ENCODE measurements around the gene NSG1. TPM values are rescaled to one million over a fixed set of nuclear protein-coding genes. Genes with fewer than 3 reads are reported as not detected.
"Not testable (repeated sequence)": the region's sequence is repeated elsewhere in the genome, so short reads cannot be mapped to it uniquely, and the experiment has no call there.

Gene NSG1
- total and polyA plus RNA-seq, 7 experiments from 2014 or later, result 0.53 to 24.5 (median 19.5) TPM

GRCh38 chr4:4344915-4345527 is 41.9 kb upstream of the NSG1 start:
- ATAC-seq, result no peak
- H3K4me3 ChIP-seq (ENCODE audit: low read length), result no peak overlapping the region
- no peaks in the 10 kb centered on the region for H3K9me3 ChIP-seq (ENCODE audit: control insufficient read depth in 2 of 3, low read length in 3 of 3)
- peaks cover 0 to 17% (median 3%) of the 10 kb centered on the region in 5 donors for H3K36me3 Mint-ChIP-seq
- CTCF ChIA-PET, result interaction anchor here (0.6 to 1.6 kb wide), 3 partner anchors 42 to 97 kb away, joined by 3 to 4 read pairs (median 3); partner anchors contain the start of gene TMEM128
- no peaks in the 10 kb centered on the region for H3K27me3 ChIP-seq (ENCODE audit: control insufficient read depth in 2 of 2, insufficient read depth in 2 of 2, low read length in 2 of 2)
- intact Hi-C loops (cut with micrococcal nuclease), result no loop called here
- no peaks in the 10 kb centered on the region for H3K27me3 Mint-ChIP-seq
- H3K9me3 Mint-ChIP-seq, result peaks cover 0 to 23% (median 3%) of the 10 kb centered on the region in 11 donors
- DNase-seq, result no peak
- H3K27ac Mint-ChIP-seq, result peak overlapping the region in 6 of 9 donors; percentile 8 to 70 (median 14)
- H3K4me1 Mint-ChIP-seq, result peaks cover 11 to 56% (median 29%) of the 10 kb centered on the region in 7 donors
- H3K27ac ChIP-seq (ENCODE audit: low read depth, low read length), result no peak overlapping the region
- H3K4me3 Mint-ChIP-seq, result no peak overlapping the region
- no peaks in the 10 kb centered on the region for H3K36me3 ChIP-seq (ENCODE audit: control insufficient read depth in 2 of 3, insufficient read depth in 3 of 3, low read length in 3 of 3)
- POLR2A ChIA-PET, result interaction anchor here (1.0 to 1.1 kb wide), 2 partner anchors 7 to 97 kb away, joined by 3 to 4 read pairs; partner anchors contain the start of gene TMEM128
- peaks cover 5 to 13% of the 10 kb centered on the region in 2 donors for H3K4me1 ChIP-seq (ENCODE audit: control insufficient read depth in 2 of 2, insufficient read depth in 2 of 2, low read length in 2 of 2)

GRCh38 chr4:4347585-4347984 is 39.3 kb upstream of the NSG1 start:
- DNase-seq (no peak), ATAC-seq (no peak)
- H3K27ac Mint-ChIP-seq, result peak overlapping the region; percentile 43 to 97 (median 85)
- ChIA-PET POLR2A (interaction anchor here (0.7 to 1.6 kb wide), 4 partner anchors 12 to 102 kb away, joined by 3 to 4 read pairs (median 4); partner anchors contain the start of gene NSG1), CTCF (interaction anchor here (1.4 kb wide), 1 partner anchor 11 kb away, joined by 5 read pairs; no protein-coding TSS in a partner anchor)
- H3K9me3 Mint-ChIP-seq, result peaks cover 0 to 23% (median 3%) of the 10 kb centered on the region in 11 donors
- Histone ChIP-seq H3K27ac (ENCODE audit: low read depth, low read length) (no peak overlapping the region), H3K27me3 (ENCODE audit: control insufficient read depth in 2 of 2, insufficient read depth in 2 of 2, low read length in 2 of 2) (no peaks in the 10 kb centered on the region), H3K9me3 (ENCODE audit: control insufficient read depth in 2 of 3, low read length in 3 of 3) (no peaks in the 10 kb centered on the region), H3K4me3 (ENCODE audit: low read length) (no peak overlapping the region), H3K36me3 (ENCODE audit: control insufficient read depth in 2 of 3, insufficient read depth in 3 of 3, low read length in 3 of 3) (no peaks in the 10 kb centered on the region), H3K4me1 (ENCODE audit: control insufficient read depth in 2 of 2, insufficient read depth in 2 of 2, low read length in 2 of 2) (peaks cover 5 to 13% of the 10 kb centered on the region in 2 donors)
- H3K4me3 Mint-ChIP-seq, result peak overlapping the region in 5 of 10 donors; percentile 16 to 81 (median 30)
- intact Hi-C loops (cut with micrococcal nuclease), result no loop called here
- no peaks in the 10 kb centered on the region for H3K27me3 Mint-ChIP-seq
- peaks cover 0 to 18% (median 3%) of the 10 kb centered on the region in 5 donors for H3K36me3 Mint-ChIP-seq
- peaks cover 11 to 54% (median 29%) of the 10 kb centered on the region in 7 donors for H3K4me1 Mint-ChIP-seq

- peak overlapping the region; percentile 71 to 97 (median 86) for H3K27ac Mint-ChIP-seq
- peak; percentile 84 for ATAC-seq
- ChIA-PET POLR2A (interaction anchor here (0.7 to 2.3 kb wide), 10 partner anchors 9 to 101 kb away, joined by 3 to 7 read pairs (median 3); partner anchors contain the start of genes NSG1 and TMEM128), CTCF (interaction anchor here (0.6 to 1.4 kb wide), 5 partner anchors 10 to 46 kb away, joined by 3 to 5 read pairs (median 3); no protein-coding TSS in a partner anchor)
- H3K9me3 ChIP-seq (ENCODE audit: control insufficient read depth in 2 of 3, low read length in 3 of 3); H3K4me3 ChIP-seq (ENCODE audit: low read length); H3K36me3 ChIP-seq (ENCODE audit: control insufficient read depth in 2 of 3, insufficient read depth in 3 of 3, low read length in 3 of 3); H3K27me3 Mint-ChIP-seq; H3K27ac ChIP-seq (ENCODE audit: low read depth, low read length); H3K27me3 ChIP-seq (ENCODE audit: control insufficient read depth in 2 of 2, insufficient read depth in 2 of 2, low read length in 2 of 2): not testable (repeated sequence)
- H3K4me1 ChIP-seq (ENCODE audit: control insufficient read depth in 2 of 2, insufficient read depth in 2 of 2, low read length in 2 of 2), result peaks cover 5 to 13% of the 10 kb centered on the region in 2 donors
- H3K4me3 Mint-ChIP-seq, result peak overlapping the region; percentile 46 to 82 (median 68)
- peak in 7 of 9 donors; percentile 33 to 82 (median 72) for DNase-seq
- H3K36me3 Mint-ChIP-seq, result peaks cover 0 to 18% (median 3%) of the 10 kb centered on the region in 5 donors
- peaks cover 0 to 23% (median 3%) of the 10 kb centered on the region in 11 donors for H3K9me3 Mint-ChIP-seq
- intact Hi-C loops (cut with micrococcal nuclease), result loop anchor here in 1 of 2 donors (1.0 kb wide), 4 partner anchors 13 to 194 kb away; partner anchors contain the start of genes LYAR, STX18 and ZBTB49
- H3K4me1 Mint-ChIP-seq, result peaks cover 7 to 46% (median 29%) of the 10 kb centered on the region in 7 donors
These were observed 38.3 kb upstream of the NSG1 start for GRCh38 chr4:4348585-4348984.

- CTCF ChIA-PET, result no interaction called here
- peaks cover 7 to 42% (median 29%) of the 10 kb centered on the region in 7 donors for H3K4me1 Mint-ChIP-seq
- Histone ChIP-seq H3K36me3 (ENCODE audit: control insufficient read depth in 2 of 3, insufficient read depth in 3 of 3, low read length in 3 of 3) (no peaks in the 10 kb centered on the region), H3K9me3 (ENCODE audit: control insufficient read depth in 2 of 3, low read length in 3 of 3) (no peaks in the 10 kb centered on the region), H3K4me1 (ENCODE audit: control insufficient read depth in 2 of 2, insufficient read depth in 2 of 2, low read length in 2 of 2) (peaks cover 5 to 13% of the 10 kb centered on the region in 2 donors), H3K27ac (ENCODE audit: low read depth, low read length) (no peak overlapping the region), H3K27me3 (ENCODE audit: control insufficient read depth in 2 of 2, insufficient read depth in 2 of 2, low read length in 2 of 2) (no peaks in the 10 kb centered on the region), H3K4me3 (ENCODE audit: low read length) (no peak overlapping the region)
- H3K4me3 Mint-ChIP-seq, result no peak overlapping the region
- ATAC-seq, result no peak
- peaks cover 0 to 18% (median 3%) of the 10 kb centered on the region in 5 donors for H3K36me3 Mint-ChIP-seq
- POLR2A ChIA-PET, result interaction anchor here (0.9 to 2.3 kb wide), 2 partner anchors 16 to 102 kb away, joined by 6 to 7 read pairs; partner anchors contain the start of gene TMEM128
- no peak for DNase-seq
- peaks cover 0 to 3% (median 0%) of the 10 kb centered on the region in 5 donors for H3K27me3 Mint-ChIP-seq
- peak overlapping the region in 2 of 9 donors; percentile 84 to 86 for H3K27ac Mint-ChIP-seq
- intact Hi-C loops (cut with micrococcal nuclease), result no loop called here
- H3K9me3 Mint-ChIP-seq, result peaks cover 0 to 23% (median 3%) of the 10 kb centered on the region in 11 donors
These were observed 37.0 kb upstream of the NSG1 start for GRCh38 chr4:4349867-4350266.

DNA sequence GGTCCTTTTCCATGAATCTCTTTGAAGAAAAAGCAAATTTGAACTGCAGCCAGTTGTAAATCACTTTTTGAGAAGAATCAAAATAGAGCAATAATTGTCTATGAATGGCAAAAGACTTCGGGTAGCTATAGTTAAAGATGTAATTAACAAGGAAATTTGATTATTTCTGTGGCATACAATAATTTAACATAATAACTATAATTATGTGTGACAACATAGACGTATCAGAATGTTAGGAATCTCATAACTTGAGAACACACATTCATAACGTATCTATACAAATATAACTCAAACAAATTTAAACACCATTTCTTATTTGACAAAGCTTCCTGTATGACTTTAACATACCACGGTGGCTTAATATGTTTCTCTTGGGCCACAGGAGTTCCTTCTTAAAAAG is 36.0 kb upstream of the NSG1 start:
- ChIA-PET POLR2A (interaction anchor here (0.6 kb wide), 1 partner anchor 53 kb away, joined by 3 read pairs; no protein-coding TSS in a partner anchor), CTCF (interaction anchor here (0.6 kb wide), 1 partner anchor 91 kb away, joined by 4 read pairs; no protein-coding TSS in a partner anchor)
- H3K36me3 Mint-ChIP-seq, result peaks cover 0 to 18% (median 3%) of the 10 kb centered on the region in 5 donors
- ATAC-seq (no peak), DNase-seq (no peak)
- peaks cover 0 to 4% (median 0%) of the 10 kb centered on the region in 5 donors for H3K27me3 Mint-ChIP-seq
- Histone ChIP-seq H3K36me3 (ENCODE audit: control insufficient read depth in 2 of 3, insufficient read depth in 3 of 3, low read length in 3 of 3) (no peaks in the 10 kb centered on the region), H3K27me3 (ENCODE audit: control insufficient read depth in 2 of 2, insufficient read depth in 2 of 2, low read length in 2 of 2) (no peaks in the 10 kb centered on the region), H3K4me1 (ENCODE audit: control insufficient read depth in 2 of 2, insufficient read depth in 2 of 2, low read length in 2 of 2) (peaks cover 5 to 13% of the 10 kb centered on the region in 2 donors), H3K4me3 (ENCODE audit: low read length) (no peak overlapping the region), H3K9me3 (ENCODE audit: control insufficient read depth in 2 of 3, low read length in 3 of 3) (no peaks in the 10 kb centered on the region), H3K27ac (ENCODE audit: low read depth, low read length) (no peak overlapping the region)
- peaks cover 0 to 23% (median 3%) of the 10 kb centered on the region in 11 donors for H3K9me3 Mint-ChIP-seq
- H3K4me1 Mint-ChIP-seq, result peaks cover 9 to 33% (median 29%) of the 10 kb centered on the region in 7 donors
- no peak overlapping the region for H3K27ac Mint-ChIP-seq
- no peak overlapping the region for H3K4me3 Mint-ChIP-seq
- intact Hi-C loops (cut with micrococcal nuclease), result no loop called here

- ATAC-seq, result no peak
- Histone ChIP-seq H3K27ac (ENCODE audit: low read depth, low read length) (no peak overlapping the region), H3K9me3 (ENCODE audit: control insufficient read depth in 2 of 3, low read length in 3 of 3) (no peaks in the 10 kb centered on the region), H3K27me3 (ENCODE audit: control insufficient read depth in 2 of 2, insufficient read depth in 2 of 2, low read length in 2 of 2) (no peaks in the 10 kb centered on the region), H3K4me3 (ENCODE audit: low read length) (no peak overlapping the region), H3K4me1 (ENCODE audit: control insufficient read depth in 2 of 2, insufficient read depth in 2 of 2, low read length in 2 of 2) (no peaks in the 10 kb centered on the region), H3K36me3 (ENCODE audit: control insufficient read depth in 2 of 3, insufficient read depth in 3 of 3, low read length in 3 of 3) (no peaks in the 10 kb centered on the region)
- no peak overlapping the region for H3K27ac Mint-ChIP-seq
- intact Hi-C loops (cut with micrococcal nuclease), result no loop called here
- POLR2A ChIA-PET, result no interaction called here
- no peak overlapping the region for H3K4me3 Mint-ChIP-seq
- CTCF ChIA-PET, result no interaction called here
- peaks cover 0 to 2% (median 0%) of the 10 kb centered on the region in 7 donors for H3K4me1 Mint-ChIP-seq
- no peak for DNase-seq
- peaks cover 0 to 1% (median 0%) of the 10 kb centered on the region in 5 donors for H3K36me3 Mint-ChIP-seq
- H3K27me3 Mint-ChIP-seq, result peaks cover 0 to 6% (median 5%) of the 10 kb centered on the region in 5 donors
- peaks cover 0 to 5% (median 0%) of the 10 kb centered on the region in 11 donors for H3K9me3 Mint-ChIP-seq
These were observed 31.6 kb upstream of the NSG1 start for GRCh38 chr4:4355302-4355701.
